Activated CD8-positive, alpha-beta memory T cell treated with anti-CD3 and anti-CD28 coated beads, Interleukin-2, amount 50 U/mL, for 24 hours (primary cell): Measurements from ENCODE around the gene IL18BP.

Experiments
- DNase-seq: peaks from one replicate; pipeline ENCODE4 v3.0.0-alpha.2; 2020; ENCODE audit errors: extremely low read depth

The IL18BP gene

DNA sequence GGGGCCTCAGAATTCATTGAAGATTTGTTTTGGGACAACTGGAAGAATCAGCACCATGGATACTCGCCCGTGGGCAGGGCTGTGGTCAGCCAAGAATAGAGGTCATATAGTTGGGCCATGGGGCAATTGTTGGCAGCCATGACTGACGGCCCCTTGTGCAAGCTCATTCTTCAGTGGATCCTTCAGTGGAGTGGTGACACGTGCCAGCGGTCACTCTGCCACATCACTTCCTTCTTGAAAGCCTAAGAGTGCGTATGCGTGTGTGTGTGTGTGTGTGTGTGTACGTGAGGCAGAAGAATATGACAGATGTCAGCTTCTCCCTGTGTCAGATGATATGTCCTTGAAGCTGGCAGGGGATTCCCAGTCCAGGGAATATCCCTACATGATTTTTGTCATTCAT is 1.8 kb upstream of the IL18BP start:
- no peak for DNase-seq

DNA sequence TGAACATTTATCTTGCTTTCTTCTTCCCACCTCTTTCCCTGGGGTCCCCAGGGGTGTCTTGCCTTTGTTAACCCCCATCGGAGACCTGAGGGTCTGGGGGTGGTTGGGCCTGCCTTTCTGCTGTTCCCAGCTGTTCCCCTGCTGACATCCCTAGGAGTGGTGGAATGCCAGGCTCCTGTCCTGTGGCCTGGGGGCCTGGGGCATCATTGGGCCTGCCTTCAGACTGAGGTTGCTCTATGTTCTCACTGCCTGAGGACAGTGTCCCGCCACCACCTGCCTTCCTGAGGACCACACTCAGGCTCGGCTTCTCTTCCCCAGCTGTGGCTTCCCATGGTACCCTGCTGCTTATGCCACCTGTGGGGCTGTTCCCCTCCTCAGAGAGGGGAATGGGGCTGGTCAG is 1.1 kb upstream of the IL18BP start:
- DNase-seq = no peak

- no peak for DNase-seq
Measured at GRCh38 chr11:71998061-71998460, 648 bp upstream of the IL18BP start.

GRCh38 chr11:71999362-71999761 is 653 bp downstream of the IL18BP start:
- no peak for DNase-seq

- no peak for DNase-seq
Measured at GRCh38 chr11:71999798-72000197, 1.1 kb downstream of the IL18BP start.

DNA sequence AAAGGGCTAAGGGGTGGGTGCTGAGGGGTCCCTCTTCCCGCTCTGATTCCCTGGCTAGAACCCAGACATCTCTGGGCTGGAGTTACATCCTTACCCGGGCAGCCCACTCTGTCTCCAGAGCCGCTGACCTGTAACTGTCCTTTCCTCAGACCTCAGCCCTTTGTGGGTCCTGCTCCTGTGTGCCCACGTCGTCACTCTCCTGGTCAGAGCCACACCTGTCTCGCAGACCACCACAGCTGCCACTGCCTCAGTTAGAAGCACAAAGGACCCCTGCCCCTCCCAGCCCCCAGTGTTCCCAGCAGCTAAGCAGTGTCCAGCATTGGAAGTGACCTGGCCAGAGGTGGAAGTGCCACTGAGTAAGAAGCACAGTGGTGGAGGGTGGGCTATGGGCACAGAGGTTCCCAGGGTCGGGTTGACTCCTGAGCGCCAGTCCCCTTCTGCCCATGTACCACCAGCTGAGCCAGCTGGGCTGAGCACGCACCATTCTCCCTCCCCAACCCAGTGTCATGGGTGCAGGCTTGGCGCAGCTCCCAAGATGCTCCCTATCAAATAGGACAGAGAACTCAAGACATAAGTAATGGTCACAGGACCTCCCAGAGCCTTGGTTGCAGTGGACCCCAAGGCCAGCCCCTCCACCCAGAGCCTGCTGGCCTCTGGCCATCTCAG is 1.6 kb downstream of the IL18BP start:
- DNase-seq = no peak

GRCh38 chr11:72001285-72001684 is 2.6 kb downstream of the IL18BP start:
- DNase-seq = no peak

DNA sequence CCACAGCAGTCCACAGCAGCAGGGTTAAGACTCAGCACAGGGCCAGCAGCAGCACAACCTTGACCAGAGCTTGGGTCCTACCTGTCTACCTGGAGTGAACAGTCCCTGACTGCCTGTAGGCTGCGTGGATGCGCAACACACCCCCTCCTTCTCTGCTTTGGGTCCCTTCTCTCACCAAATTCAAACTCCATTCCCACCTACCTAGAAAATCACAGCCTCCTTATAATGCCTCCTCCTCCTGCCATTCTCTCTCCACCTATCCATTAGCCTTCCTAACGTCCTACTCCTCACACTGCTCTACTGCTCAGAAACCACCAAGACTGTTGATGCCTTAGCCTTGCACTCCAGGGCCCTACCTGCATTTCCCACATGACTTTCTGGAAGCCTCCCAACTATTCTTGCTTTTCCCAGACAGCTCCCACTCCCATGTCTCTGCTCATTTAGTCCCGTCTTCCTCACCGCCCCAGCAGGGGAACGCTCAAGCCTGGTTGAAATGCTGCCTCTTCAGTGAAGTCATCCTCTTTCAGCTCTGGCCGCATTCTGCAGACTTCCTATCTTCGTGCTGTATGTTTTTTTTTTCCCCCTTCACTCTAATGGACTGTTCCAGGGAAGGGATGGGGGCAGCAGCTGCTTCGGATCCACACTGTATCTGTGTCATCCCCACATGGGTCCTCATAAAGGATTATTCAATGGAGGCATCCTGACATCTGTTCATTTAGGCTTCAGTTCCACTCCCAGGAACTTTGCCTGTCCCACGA is 3.3 kb downstream of the IL18BP start:
- no peak for DNase-seq

GRCh38 chr11:72002841-72003775 is 4.4 kb downstream of the IL18BP start:
- DNase-seq = no peak

GRCh38 chr11:72003776-72004171 is 5.1 kb downstream of the IL18BP start:
- DNase-seq = no peak

DNA sequence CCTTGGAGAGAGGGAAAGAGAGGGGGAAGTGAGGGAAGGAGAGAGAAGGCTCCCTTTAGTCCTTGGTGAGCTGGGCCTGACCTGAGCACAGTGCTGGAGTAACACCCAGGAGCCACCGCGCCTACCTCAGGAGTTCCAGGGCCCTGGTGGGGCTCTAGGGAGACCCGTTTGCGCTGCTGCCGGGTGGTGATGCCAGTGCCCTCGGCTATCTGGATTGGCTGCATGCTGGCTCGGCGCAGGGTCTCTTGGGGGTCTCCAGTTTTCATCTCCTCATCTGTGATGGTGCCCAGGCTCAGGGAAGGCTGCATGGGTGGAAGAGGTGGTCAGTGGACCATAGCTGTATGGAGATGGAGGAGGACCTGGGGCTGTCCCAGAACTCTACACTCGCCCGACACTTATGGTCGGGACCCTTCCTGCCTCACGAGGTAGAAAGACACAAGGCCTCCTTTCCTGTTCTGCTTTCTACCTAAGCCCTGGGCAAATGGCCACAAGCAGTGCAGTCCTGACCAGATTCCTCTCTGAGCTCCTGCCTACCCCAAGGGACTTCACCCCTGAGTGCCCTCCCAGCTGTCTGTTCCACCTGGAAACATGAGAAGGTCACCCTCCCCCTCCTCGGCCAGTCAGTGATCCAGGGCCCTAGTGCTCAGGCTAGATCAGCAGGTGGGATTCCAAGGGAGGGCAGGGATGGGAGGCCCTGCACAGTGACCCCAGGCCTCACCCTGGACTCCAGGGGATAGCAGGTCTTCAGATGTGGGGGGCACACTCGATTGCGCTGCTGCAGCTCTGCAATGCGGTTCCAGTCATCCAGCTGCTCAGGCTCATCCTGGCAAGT is 6.0 kb downstream of the IL18BP start:
- DNase-seq = no peak

DNA sequence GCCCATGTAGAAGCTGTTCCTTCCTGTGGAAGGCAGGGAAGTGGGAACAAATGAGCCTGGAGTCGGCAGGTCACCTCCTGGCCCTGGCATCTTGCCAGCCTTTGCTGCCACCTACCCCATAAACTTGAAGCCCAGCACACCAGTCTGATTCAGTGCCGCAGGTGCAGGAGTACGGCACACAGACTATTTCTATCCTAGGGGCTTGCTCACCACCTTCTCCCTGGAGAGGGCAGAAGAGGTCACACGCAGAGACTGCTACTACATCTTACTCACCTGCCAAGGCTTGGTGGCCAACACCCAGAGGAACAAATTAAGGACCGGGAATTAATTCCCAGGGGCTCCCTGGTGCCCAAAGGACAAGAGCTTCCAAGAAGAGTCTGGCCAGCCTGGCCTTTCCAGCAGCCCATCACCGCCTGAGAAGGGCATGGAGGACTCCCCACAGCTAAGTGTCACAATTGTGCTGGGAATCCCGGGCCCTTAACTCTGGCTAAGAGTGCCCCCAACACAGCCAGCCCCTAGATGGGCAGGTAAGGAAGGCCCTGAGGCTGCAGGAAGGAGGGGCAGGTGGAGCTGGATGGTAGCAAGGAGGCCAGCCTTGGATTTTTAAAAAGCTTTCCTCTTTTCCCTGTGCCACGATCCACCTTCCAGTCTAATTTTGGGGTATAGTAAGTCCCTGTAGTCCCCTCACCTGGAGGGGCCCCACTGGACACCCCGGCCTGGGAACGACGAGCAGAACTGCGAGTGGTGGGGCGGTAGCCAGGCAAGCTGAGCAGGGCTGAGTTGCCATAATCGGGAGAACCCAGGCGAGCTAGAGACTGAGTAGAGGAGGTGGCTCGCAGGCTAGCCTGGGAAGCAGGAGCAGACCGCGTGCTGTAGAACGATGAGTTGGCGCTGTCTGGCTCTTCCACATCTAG is 6.9 kb downstream of the IL18BP start:
- no peak for DNase-seq

GRCh38 chr11:72006309-72007088 is 7.8 kb downstream of the IL18BP start:
- no peak for DNase-seq

GRCh38 chr11:72007089-72007476 is 8.4 kb downstream of the IL18BP start:
- DNase-seq = no peak

DNA sequence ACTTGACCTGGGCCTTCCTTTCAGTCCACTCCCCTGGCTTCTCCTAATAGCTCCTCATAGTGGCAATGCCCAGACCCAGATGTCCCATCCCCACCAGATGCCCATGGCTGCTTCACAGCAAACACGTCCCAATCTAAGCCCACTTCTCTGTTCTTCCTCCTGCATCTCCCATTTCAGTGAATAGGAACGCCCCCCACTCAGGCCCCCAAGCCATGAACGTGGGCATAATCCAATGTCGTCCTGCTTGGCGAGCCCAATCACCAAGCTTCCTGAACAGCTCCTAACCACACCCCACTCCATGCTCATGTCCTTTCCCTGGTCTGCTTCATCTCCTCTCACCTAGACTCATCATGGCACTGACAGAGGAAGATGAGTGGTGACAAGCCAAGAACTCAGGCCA is 8.9 kb downstream of the IL18BP start:
- no peak for DNase-seq

DNA sequence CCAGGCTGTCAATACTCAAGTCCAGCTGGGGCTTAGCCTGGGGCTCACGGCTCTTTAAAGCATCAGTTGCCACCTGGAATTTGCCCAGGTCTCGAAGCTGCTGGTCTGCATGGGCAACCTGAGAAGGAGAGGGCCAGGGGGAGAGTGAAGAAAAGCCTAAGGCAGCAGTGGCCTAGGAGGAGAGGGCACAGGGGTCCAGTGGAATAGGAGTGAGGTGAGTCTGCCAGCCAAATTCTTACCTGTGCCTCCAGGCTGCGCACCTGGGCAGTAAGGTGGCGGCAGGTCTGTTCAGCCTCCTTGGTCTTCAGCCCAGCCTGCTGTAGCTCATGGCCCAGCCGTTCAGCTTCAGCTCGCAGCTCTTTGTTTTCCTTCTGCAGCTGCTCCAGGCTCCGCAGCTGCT is 10.0 kb downstream of the IL18BP start:
- no peak for DNase-seq

DNA sequence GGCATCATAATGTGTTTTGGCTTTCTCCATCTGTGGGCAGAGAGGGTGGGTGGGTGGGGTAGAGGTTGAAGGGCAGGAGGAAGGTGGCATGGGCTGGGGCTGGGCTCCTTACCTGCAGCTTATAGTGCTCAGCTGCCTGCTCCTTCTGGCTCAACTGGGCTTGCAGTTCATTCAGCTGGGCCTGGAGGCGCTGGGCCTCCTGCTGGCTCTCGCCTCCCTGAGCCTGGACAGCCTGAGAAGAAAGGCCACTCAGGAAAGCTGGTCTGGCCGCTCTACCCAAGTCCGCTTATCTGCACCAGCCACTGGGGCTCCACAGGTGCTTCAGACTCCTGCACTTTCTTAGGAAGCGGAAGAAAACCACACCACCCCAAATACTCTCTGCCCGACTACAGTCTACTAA is 10.4 kb downstream of the IL18BP start:
- no peak for DNase-seq

DNA sequence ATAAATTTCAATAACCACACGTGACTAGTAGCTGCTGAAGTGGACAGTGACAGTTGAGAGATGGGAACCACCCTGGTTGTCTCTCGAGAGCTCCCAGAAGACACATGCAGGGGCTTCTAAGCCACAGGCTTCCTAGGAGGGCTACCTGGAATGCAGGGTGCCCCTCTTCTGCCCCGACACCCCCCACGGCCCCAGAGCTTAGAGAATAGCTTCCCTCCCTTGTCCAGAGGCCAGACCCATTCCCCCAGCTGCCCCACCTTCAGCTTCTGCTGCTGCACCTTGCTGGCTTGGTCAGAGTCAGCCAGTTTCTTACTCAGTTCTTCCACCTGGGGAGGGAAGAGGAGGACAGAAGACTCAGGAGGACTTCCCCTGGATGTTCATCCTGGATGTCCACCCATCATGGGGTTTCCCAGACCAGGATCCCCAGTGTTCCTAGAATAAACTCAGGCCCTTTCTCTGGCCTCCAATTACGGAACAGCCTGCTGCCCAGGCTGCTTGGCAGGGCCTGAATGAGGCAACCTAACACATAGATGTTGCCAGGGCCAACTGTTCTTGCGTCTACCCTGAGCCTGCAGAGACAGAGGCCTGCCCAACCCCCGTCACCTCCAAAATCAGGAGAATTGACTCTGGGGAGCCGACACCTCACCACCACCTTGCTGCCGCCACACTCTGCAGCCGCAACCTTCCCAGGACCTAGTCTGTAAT is 12.0 kb downstream of the IL18BP start:
- DNase-seq = no peak

DNA sequence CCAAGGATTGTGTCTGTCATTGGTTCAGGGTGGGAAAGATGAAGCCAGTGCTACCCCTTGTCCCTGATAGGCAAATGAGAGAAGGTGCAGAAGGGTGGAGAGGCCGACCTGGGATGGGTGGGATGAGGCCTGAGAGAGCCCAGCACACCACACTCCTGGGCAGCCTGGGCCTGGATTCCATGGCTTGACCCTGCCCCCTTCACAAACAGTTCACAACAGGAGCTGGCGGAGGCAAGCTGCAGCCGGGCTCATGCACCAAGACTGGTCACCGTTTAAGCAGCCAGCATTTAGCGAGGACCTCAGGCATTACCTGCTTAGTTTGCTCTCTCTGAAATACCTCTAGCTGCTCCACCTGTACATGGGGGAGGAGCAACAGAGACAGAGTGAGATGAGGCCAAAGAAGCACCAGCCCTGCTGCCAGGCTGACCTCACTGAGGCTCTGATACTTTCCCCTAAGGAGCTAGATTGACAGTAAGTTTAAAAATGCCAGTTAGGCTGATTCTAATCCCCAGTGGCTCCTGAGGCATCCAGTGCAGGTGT is 13.5 kb downstream of the IL18BP start:
- no peak for DNase-seq
